Progenitor cell of endocrine pancreas (in vitro differentiated cells): Measurements from ENCODE around the gene NRIP3. TPM values are rescaled to one million over a fixed set of nuclear protein-coding genes. Genes with fewer than 3 reads are reported as not detected.

Experiments
- DNase-seq: peaks from one replicate; pipeline ENCODE4 v3.0.0; 2021; ENCODE audit warnings: low spot score; ENCODE audit not compliant: unreplicated experiment
- H3K27ac Mint-ChIP-seq: 2 replicates; pipeline ENCODE4 v1.8.0; 2021; ENCODE audit warnings: mild to moderate bottlenecking, moderate library complexity, mixed read lengths
- H3K27me3 Mint-ChIP-seq: 2 replicates; pipeline ENCODE4 v1.8.0; 2021; ENCODE audit warnings: mixed read lengths
- H3K36me3 Mint-ChIP-seq: 2 replicates; pipeline ENCODE4 v1.8.0; 2022; ENCODE audit warnings: mixed read lengths; ENCODE audit not compliant: insufficient read depth
- H3K4me1 Mint-ChIP-seq: 2 replicates; pipeline ENCODE4 v1.8.0; 2021; ENCODE audit warnings: low read depth, mixed read lengths
- H3K4me3 Mint-ChIP-seq: 2 replicates; pipeline ENCODE4 v1.8.0; 2021; ENCODE audit warnings: low read depth, mild to moderate bottlenecking, moderate library complexity, mixed read lengths
- H3K9me3 Mint-ChIP-seq: 2 replicates; pipeline ENCODE4 v1.8.0; 2021; ENCODE audit warnings: low read depth, mixed read lengths
- total RNA-seq: library from RNA; stranded (reverse); gene quantifications from 2 replicates; pipeline ENCODE4 v1.2.1, GENCODE V29; 2021
- TF ChIP-seq, protein P1 (sequence below): fragments of 200-600 bp; sonication (generic); IDR thresholded peaks from one replicate; pipeline ENCODE4 v1.5.0; 2021; ENCODE audit warnings: antibody characterized with exemption, mild to moderate bottlenecking; ENCODE audit not compliant: unreplicated experiment

Gene NRIP3
- total RNA-seq, 1 donor from 2014 or later, result 0.65 TPM

DNA sequence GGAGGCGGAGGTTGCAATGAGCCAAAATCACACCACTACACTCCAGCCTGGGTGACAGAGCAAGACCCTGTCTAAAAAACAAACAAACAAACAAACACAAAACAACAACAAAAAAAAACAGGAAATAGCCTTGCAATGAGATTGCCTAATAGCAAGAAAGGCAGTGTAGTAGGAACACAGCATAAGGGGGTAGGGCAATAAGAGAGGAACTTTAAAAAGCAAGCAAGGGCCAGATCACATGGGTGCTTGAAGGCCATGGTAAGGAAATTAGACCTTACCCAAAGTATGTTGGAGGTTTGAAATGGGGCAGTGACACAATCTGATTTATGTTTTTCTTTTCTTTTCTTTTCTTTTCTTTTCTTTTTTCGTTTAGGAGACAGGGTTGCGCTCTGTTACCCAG lies 34.7 kb upstream of the NRIP3 start:
- H3K4me1 Mint-ChIP-seq, result peaks cover 2% of the 10 kb centered on the region
- no peak for DNase-seq
- no peak overlapping the region for H3K4me3 Mint-ChIP-seq
- H3K27ac Mint-ChIP-seq, result no peak overlapping the region
- TF ChIP-seq, protein P1, sequence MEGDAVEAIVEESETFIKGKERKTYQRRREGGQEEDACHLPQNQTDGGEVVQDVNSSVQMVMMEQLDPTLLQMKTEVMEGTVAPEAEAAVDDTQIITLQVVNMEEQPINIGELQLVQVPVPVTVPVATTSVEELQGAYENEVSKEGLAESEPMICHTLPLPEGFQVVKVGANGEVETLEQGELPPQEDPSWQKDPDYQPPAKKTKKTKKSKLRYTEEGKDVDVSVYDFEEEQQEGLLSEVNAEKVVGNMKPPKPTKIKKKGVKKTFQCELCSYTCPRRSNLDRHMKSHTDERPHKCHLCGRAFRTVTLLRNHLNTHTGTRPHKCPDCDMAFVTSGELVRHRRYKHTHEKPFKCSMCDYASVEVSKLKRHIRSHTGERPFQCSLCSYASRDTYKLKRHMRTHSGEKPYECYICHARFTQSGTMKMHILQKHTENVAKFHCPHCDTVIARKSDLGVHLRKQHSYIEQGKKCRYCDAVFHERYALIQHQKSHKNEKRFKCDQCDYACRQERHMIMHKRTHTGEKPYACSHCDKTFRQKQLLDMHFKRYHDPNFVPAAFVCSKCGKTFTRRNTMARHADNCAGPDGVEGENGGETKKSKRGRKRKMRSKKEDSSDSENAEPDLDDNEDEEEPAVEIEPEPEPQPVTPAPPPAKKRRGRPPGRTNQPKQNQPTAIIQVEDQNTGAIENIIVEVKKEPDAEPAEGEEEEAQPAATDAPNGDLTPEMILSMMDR, result no peak
- no peaks in the 10 kb centered on the region for H3K9me3 Mint-ChIP-seq
- peaks cover 6% of the 10 kb centered on the region for H3K27me3 Mint-ChIP-seq
- no peaks in the 10 kb centered on the region for H3K36me3 Mint-ChIP-seq

DNA sequence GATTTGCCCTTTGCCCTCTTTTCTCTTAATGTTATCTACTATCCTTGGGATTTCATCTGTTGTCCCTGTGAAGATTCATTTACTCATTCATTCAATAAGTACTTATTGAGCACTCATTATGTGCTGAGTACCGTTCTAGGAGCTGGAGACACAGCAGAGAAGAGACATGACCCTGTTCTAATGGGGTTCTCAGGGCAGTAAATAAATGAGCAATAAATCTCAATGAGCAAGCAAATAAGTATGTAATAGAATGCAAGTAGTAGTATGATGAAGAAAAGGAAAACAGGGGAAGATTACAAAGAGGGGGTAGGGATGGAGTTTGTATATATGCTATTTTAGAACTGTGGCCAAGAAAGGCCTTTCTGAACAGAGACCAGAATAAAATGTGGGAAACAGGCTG lies 34.2 kb upstream of the NRIP3 start:
- Mint-ChIP-seq H3K27ac (no peak overlapping the region), H3K9me3 (no peaks in the 10 kb centered on the region), H3K4me1 (peaks cover 2% of the 10 kb centered on the region), H3K27me3 (peaks cover 6% of the 10 kb centered on the region), H3K36me3 (no peaks in the 10 kb centered on the region), H3K4me3 (no peak overlapping the region)
- TF ChIP-seq, protein P1, result no peak
- DNase-seq, result no peak

DNA sequence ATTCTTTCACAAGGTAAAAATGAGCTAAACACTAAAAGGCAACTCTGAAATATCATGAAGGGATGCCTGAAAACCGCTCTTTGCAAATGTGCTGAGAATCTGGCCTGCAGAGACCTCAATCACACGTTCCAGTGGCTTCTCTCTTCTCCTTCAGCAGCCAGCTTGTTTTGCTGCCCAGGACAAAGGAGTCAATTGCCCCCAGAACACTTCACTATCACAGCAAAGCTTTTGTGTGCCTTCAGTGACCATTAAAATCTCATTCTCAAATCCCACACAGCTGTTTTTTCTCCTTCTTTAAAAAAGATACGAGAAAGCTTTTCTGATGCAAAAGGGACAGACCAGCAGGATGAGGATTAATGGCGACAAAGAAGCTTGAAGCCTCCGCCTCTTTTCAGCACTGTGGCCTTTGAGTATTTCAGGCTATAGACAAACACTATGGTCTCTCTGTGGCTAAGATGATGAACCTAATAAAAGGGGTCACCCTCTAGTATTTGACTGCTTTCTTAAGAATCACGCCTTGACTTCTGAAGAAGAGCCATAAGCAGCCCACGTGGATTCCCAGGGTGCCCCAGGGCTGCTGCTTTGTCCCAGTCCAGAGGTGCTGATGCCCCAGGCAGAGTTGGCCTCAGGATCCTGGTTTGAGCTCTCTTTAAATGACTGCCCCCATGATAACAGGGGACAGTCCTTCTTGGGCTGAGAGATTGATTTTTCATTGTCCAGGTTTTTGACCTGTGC lies 33.4 kb upstream of the NRIP3 start:
- Mint-ChIP-seq H3K4me1 (peaks cover 2% of the 10 kb centered on the region), H3K27me3 (peaks cover 6% of the 10 kb centered on the region), H3K4me3 (no peak overlapping the region), H3K9me3 (no peaks in the 10 kb centered on the region), H3K36me3 (no peaks in the 10 kb centered on the region), H3K27ac (no peak overlapping the region)
- no peak for DNase-seq
- TF ChIP-seq, protein P1, result no peak

DNA sequence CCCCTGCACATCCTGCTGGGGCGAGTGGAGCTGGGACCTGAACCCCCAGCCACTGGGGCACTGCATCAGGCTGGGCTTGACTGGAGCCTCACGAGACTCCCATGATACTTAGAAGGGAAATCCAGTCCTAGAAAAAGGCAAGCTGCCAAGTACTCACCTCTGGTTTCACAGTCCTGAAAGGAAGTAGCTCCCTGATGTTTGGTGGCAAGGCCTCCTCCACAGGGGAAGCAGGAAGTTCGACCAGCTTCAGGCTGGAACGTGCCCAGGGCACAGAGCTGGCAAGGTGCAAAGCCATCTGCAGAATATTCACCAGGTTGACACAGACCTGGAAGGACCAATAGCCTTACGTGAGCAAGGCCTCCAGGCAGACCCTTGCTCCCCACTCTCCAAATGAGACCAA lies 26.8 kb upstream of the NRIP3 start:
- Mint-ChIP-seq H3K4me3 (no peak overlapping the region), H3K9me3 (no peaks in the 10 kb centered on the region), H3K4me1 (no peaks in the 10 kb centered on the region), H3K27ac (no peak overlapping the region), H3K27me3 (peaks cover 3% of the 10 kb centered on the region), H3K36me3 (no peaks in the 10 kb centered on the region)
- TF ChIP-seq, protein P1, result no peak
- DNase-seq, result no peak

DNA sequence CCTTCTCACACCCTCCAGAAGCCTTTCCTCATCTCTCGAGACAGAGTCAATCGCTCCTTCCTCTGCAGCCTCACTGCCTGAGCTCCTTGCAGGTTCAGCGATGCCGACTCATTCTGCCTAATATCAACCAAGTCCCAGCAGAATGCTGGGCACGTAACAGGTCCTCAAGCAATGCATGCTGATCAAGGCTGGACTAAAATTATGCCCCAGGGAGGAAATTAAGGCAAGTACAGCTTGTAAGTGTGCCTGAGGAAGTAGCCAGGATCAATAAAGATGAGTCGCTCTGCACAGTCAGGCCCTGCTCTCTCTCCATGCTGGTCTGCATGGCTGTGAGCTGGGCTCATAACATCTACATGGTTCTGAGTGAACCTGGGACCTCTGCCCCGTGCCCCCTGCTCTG lies 25.6 kb upstream of the NRIP3 start:
- Mint-ChIP-seq H3K4me1 (no peaks in the 10 kb centered on the region), H3K27ac (no peak overlapping the region)

More for the DNA sequence above, 25.6 kb upstream of the NRIP3 start:
- Mint-ChIP-seq H3K27me3 (peaks cover 3% of the 10 kb centered on the region), H3K9me3 (no peaks in the 10 kb centered on the region), H3K36me3 (no peaks in the 10 kb centered on the region), H3K4me3 (no peak overlapping the region)
- TF ChIP-seq, protein P1, result no peak
- no peak for DNase-seq
